WTC11 (cell line): ENCODE results near the gene METRNL.

ENCODE experiments used
- TEAD4 ChIP-seq: sonication (generic); formaldehyde crosslinking; IDR thresholded peaks from 2 replicates; pipeline ENCODE4 v1.8.0; 2022; ENCODE audit warnings: mild to moderate bottlenecking, missing genetic modification reagents
- TF ChIP-seq, protein P1 (sequence below): fragments of 200-600 bp; IDR thresholded peaks from 2 replicates; pipeline ENCODE4 v1.8.0; 2022; ENCODE audit warnings: antibody characterized with exemption

DNA sequence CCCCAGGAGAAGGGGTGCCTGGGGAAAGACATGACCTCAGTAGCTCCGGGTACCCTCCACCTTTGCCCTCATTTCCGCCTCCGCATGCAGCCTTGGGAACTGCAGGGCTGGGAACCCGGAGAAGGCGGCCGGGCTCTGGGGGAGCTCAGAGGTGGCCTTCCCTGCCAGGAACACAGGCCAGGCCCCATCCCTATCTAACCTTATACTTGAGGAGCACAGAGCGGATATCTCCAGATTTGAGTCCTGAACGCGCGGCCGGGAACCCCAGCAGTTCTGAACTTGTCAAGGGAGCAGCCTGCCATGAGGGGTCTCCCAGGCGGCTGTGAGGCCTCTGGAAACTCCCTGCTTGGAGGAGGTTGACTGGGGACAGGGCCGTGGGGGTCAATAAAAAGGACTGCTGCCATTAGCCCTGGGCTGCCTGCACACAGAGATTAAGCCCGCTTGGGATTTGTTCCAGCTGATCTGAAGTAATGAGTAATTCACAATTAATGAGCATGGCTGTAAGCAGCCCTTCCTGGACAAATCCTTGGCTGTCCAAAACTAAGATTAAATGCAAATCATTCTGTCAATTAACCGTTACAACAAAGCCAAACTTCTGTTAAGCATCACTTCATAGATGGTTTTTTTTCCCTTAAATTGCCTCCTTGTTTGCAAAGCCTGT lies 26.3 kb upstream of the METRNL start:
- TF ChIP-seq, protein P1, sequence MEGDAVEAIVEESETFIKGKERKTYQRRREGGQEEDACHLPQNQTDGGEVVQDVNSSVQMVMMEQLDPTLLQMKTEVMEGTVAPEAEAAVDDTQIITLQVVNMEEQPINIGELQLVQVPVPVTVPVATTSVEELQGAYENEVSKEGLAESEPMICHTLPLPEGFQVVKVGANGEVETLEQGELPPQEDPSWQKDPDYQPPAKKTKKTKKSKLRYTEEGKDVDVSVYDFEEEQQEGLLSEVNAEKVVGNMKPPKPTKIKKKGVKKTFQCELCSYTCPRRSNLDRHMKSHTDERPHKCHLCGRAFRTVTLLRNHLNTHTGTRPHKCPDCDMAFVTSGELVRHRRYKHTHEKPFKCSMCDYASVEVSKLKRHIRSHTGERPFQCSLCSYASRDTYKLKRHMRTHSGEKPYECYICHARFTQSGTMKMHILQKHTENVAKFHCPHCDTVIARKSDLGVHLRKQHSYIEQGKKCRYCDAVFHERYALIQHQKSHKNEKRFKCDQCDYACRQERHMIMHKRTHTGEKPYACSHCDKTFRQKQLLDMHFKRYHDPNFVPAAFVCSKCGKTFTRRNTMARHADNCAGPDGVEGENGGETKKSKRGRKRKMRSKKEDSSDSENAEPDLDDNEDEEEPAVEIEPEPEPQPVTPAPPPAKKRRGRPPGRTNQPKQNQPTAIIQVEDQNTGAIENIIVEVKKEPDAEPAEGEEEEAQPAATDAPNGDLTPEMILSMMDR: no peak
- TF ChIP-seq TEAD4 (CRISPR knock-in tag): no peak
